WTC11 (cell line): ENCODE data around the gene TMEM205.

Experiments
- SP1 ChIP-seq: sonication (generic); formaldehyde crosslinking; conservative IDR thresholded peaks from 2 replicates; pipeline ENCODE4 v1.8.1; 2022; ENCODE audit warnings: missing genetic modification reagents
- ZNF423 ChIP-seq: fragments of 250-450 bp; sonication (Bioruptor Pico); IDR thresholded peaks from 2 replicates; pipeline ENCODE4 v2.1.2; 2022; ENCODE audit warnings: mild to moderate bottlenecking, moderate library complexity
- TF ChIP-seq, protein P1 (sequence below): fragments of 200-600 bp; IDR thresholded peaks from 2 replicates; pipeline ENCODE4 v1.8.0; 2022; ENCODE audit warnings: antibody characterized with exemption
- TF ChIP-seq, protein P2 (sequence below): sonication (generic); formaldehyde crosslinking; IDR thresholded peaks from 2 replicates; pipeline ENCODE4 v1.8.1; 2023; ENCODE audit warnings: mild to moderate bottlenecking, missing genetic modification reagents
- TF ChIP-seq, protein P3 (sequence below): sonication (generic); formaldehyde crosslinking; conservative IDR thresholded peaks from 2 replicates; pipeline ENCODE4 v1.8.1; 2023; ENCODE audit warnings: mild to moderate bottlenecking, low read depth, missing genetic modification reagents, moderate library complexity
- TF ChIP-seq, protein P4 (sequence below): sonication (generic); formaldehyde crosslinking; IDR thresholded peaks from 2 replicates; pipeline ENCODE4 v1.8.1; 2022; ENCODE audit warnings: low read depth, missing genetic modification reagents, borderline replicate concordance

DNA sequence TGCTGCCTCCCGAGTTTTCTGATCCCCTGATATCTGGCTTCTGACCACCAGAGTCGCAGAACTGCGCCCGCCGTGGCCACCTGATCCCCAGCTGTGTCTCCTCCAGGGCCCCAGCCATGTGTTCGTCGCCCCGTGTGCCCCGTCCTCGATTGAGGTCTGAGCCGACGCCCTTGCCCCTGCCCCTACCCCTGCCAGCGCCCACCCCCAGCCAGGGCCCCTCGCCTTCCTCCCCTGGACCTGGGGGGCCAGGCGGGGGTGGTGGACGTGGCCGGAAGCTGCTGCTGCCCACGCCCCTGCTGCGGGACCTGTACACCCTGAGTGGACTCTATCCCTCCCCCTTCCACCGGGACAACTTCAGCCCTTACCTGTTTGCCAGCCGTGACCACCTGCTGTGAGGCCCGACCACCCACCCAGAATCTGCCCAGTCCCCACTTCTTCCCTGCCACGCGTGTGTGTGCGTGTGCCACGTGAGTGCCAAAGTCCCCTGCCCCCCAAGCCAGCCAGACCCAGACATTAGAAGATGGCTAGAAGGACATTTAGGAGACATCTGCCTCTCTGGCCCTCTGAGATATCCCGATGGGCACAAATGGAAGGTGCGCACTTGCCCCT lies 18.3 kb upstream of the TMEM205 start:
- TF ChIP-seq, protein P1, sequence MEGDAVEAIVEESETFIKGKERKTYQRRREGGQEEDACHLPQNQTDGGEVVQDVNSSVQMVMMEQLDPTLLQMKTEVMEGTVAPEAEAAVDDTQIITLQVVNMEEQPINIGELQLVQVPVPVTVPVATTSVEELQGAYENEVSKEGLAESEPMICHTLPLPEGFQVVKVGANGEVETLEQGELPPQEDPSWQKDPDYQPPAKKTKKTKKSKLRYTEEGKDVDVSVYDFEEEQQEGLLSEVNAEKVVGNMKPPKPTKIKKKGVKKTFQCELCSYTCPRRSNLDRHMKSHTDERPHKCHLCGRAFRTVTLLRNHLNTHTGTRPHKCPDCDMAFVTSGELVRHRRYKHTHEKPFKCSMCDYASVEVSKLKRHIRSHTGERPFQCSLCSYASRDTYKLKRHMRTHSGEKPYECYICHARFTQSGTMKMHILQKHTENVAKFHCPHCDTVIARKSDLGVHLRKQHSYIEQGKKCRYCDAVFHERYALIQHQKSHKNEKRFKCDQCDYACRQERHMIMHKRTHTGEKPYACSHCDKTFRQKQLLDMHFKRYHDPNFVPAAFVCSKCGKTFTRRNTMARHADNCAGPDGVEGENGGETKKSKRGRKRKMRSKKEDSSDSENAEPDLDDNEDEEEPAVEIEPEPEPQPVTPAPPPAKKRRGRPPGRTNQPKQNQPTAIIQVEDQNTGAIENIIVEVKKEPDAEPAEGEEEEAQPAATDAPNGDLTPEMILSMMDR, result no peak
- TF ChIP-seq SP1 (CRISPR knock-in tag), result no peak
- no peak for TF ChIP-seq ZNF423 (CRISPR knock-in tag)
- TF ChIP-seq, protein P2, sequence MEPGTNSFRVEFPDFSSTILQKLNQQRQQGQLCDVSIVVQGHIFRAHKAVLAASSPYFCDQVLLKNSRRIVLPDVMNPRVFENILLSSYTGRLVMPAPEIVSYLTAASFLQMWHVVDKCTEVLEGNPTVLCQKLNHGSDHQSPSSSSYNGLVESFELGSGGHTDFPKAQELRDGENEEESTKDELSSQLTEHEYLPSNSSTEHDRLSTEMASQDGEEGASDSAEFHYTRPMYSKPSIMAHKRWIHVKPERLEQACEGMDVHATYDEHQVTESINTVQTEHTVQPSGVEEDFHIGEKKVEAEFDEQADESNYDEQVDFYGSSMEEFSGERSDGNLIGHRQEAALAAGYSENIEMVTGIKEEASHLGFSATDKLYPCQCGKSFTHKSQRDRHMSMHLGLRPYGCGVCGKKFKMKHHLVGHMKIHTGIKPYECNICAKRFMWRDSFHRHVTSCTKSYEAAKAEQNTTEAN (CRISPR knock-in tag), result no peak
- TF ChIP-seq, protein P3, sequence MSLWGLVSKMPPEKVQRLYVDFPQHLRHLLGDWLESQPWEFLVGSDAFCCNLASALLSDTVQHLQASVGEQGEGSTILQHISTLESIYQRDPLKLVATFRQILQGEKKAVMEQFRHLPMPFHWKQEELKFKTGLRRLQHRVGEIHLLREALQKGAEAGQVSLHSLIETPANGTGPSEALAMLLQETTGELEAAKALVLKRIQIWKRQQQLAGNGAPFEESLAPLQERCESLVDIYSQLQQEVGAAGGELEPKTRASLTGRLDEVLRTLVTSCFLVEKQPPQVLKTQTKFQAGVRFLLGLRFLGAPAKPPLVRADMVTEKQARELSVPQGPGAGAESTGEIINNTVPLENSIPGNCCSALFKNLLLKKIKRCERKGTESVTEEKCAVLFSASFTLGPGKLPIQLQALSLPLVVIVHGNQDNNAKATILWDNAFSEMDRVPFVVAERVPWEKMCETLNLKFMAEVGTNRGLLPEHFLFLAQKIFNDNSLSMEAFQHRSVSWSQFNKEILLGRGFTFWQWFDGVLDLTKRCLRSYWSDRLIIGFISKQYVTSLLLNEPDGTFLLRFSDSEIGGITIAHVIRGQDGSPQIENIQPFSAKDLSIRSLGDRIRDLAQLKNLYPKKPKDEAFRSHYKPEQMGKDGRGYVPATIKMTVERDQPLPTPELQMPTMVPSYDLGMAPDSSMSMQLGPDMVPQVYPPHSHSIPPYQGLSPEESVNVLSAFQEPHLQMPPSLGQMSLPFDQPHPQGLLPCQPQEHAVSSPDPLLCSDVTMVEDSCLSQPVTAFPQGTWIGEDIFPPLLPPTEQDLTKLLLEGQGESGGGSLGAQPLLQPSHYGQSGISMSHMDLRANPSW (CRISPR knock-in tag), result no peak
- TF ChIP-seq, protein P4, sequence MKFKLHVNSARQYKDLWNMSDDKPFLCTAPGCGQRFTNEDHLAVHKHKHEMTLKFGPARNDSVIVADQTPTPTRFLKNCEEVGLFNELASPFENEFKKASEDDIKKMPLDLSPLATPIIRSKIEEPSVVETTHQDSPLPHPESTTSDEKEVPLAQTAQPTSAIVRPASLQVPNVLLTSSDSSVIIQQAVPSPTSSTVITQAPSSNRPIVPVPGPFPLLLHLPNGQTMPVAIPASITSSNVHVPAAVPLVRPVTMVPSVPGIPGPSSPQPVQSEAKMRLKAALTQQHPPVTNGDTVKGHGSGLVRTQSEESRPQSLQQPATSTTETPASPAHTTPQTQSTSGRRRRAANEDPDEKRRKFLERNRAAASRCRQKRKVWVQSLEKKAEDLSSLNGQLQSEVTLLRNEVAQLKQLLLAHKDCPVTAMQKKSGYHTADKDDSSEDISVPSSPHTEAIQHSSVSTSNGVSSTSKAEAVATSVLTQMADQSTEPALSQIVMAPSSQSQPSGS (CRISPR knock-in tag), result no peak
